ENCODE results near the gene KCNJ12. TPM values are rescaled to one million over a fixed set of nuclear protein-coding genes. Genes with fewer than 3 reads are reported as not detected.
"Not testable (repeated sequence)": the region's sequence is repeated elsewhere in the genome, so short reads cannot be mapped to it uniquely, and the experiment has no call there.

The KCNJ12 gene
- total RNA-seq, 1 donor from 2014 or later: not detected

- not testable (repeated sequence) for ATAC-seq
Measured at GRCh38 chr17:21422311-21423189, 46.4 kb downstream of the KCNJ12 start.

GRCh38 chr17:21423190-21423493 is 47.0 kb downstream of the KCNJ12 start:
- ATAC-seq: not testable (repeated sequence)

- ATAC-seq: not testable (repeated sequence)
Measured at GRCh38 chr17:21424697-21425096, 48.5 kb downstream of the KCNJ12 start.

GRCh38 chr17:21425321-21425720 is 49.2 kb downstream of the KCNJ12 start:
- no peak for ATAC-seq

GRCh38 chr17:21425736-21426135 is 49.6 kb downstream of the KCNJ12 start:
- ATAC-seq: no peak

GRCh38 chr17:21426246-21426645 is 50.1 kb downstream of the KCNJ12 start:
- ATAC-seq: not testable (repeated sequence)

GRCh38 chr17:21426876-21427275 is 50.7 kb downstream of the KCNJ12 start:
- not testable (repeated sequence) for ATAC-seq

GRCh38 chr17:21427727-21428126 is 51.6 kb downstream of the KCNJ12 start:
- ATAC-seq: not testable (repeated sequence)

- ATAC-seq: not testable (repeated sequence)
Measured at GRCh38 chr17:21428752-21429424, 52.7 kb downstream of the KCNJ12 start.

- ATAC-seq: not testable (repeated sequence)
Measured at GRCh38 chr17:21429921-21430628, 53.9 kb downstream of the KCNJ12 start.

GRCh38 chr17:21433971-21434370 is 57.8 kb downstream of the KCNJ12 start:
- not testable (repeated sequence) for ATAC-seq

GRCh38 chr17:21434976-21435375 is 58.8 kb downstream of the KCNJ12 start:
- not testable (repeated sequence) for ATAC-seq

GRCh38 chr17:21436481-21436880 is 60.3 kb downstream of the KCNJ12 start:
- ATAC-seq: peak; percentile 13

GRCh38 chr17:21436883-21437836 is 61.0 kb downstream of the KCNJ12 start:
- not testable (repeated sequence) for ATAC-seq

GRCh38 chr17:21438316-21439014 is 62.3 kb downstream of the KCNJ12 start:
- not testable (repeated sequence) for ATAC-seq

- ATAC-seq: peak; percentile 17
Measured at GRCh38 chr17:21439015-21439336, 62.8 kb downstream of the KCNJ12 start.

GRCh38 chr17:21445091-21445650 is 69.0 kb downstream of the KCNJ12 start:
- ATAC-seq: no peak

GRCh38 chr17:21447552-21447951 is 71.4 kb downstream of the KCNJ12 start:
- ATAC-seq: not testable (repeated sequence)

- ATAC-seq: peak; percentile 57
Measured at GRCh38 chr17:21449891-21450290, 73.7 kb downstream of the KCNJ12 start.

GRCh38 chr17:21451975-21452374 is 75.8 kb downstream of the KCNJ12 start:
- no peak for ATAC-seq

Data from esophagus mucosa (tissue), 1 donor.